Measurements from ENCODE around the gene SLC37A1.

- TF ChIP-seq JUND (IDR thresholded peaks at IDR 0.05) (no peak), CTCF (IDR thresholded peaks at IDR 0.05; ENCODE audit: low read depth, low read length, missing input control) (no peak), HNF4A (conservative IDR thresholded peaks at IDR 0.05) (no peak), ZBTB33 (IDR thresholded peaks at IDR 0.05) (no peak), REST (IDR thresholded peaks at IDR 0.05) (no peak)
These were observed 54.7 kb downstream of the SLC37A1 start for GRCh38 chr21:42568376-42568775.

Data from liver (tissue), 3 donors.